IgD-negative memory B cell (primary cell): Measurements from ENCODE around the gene ATP5F1E. TPM values are rescaled to one million over a fixed set of nuclear protein-coding genes. Genes with fewer than 3 reads are reported as not detected.
"Not testable (repeated sequence)": the region's sequence is repeated elsewhere in the genome, so short reads cannot be mapped to it uniquely, and the experiment has no call there.

Experiments used
- H3K27ac Mint-ChIP-seq, 3 donors: one replicate each; pipeline ENCODE4 v1.8.0; 2020 to 2022; ENCODE audit warnings: mild to moderate bottlenecking in 3 of 3, mixed read lengths in 3 of 3, moderate library complexity in 1 of 3
- H3K27me3 Mint-ChIP-seq: one replicate; pipeline ENCODE4 v1.8.0; 2021; ENCODE audit warnings: mixed read lengths
- H3K36me3 Mint-ChIP-seq: one replicate; pipeline ENCODE4 v1.8.0; 2020; ENCODE audit warnings: mild to moderate bottlenecking, mixed read lengths
- H3K4me1 Mint-ChIP-seq, 3 donors: one replicate each; pipeline ENCODE4 v1.8.0; 2020 to 2022; ENCODE audit warnings: mixed read lengths in 3 of 3, mild to moderate bottlenecking in 1 of 3
- H3K4me3 Mint-ChIP-seq, 4 donors: one replicate each; pipeline ENCODE4 v1.8.0; 2020 to 2022; ENCODE audit warnings: mild to moderate bottlenecking in 4 of 4, mixed read lengths in 4 of 4, moderate library complexity in 3 of 4
- H3K9me3 Mint-ChIP-seq, 3 donors: one replicate each; pipeline ENCODE4 v1.8.0; 2020 to 2021; ENCODE audit warnings: mixed read lengths in 3 of 3, mild to moderate bottlenecking in 1 of 3
- polyA plus RNA-seq: library from polyadenylated mRNA; unstranded; fragments of 300-500 nt; fragmentation: Illumina TruSeq; gene quantifications from one replicate; pipeline ENCODE4 v1.2.3, GENCODE V29; 2021

ATP5F1E gene
- polyA plus RNA-seq, 1 donor from 2014 or later: 103 TPM

DNA sequence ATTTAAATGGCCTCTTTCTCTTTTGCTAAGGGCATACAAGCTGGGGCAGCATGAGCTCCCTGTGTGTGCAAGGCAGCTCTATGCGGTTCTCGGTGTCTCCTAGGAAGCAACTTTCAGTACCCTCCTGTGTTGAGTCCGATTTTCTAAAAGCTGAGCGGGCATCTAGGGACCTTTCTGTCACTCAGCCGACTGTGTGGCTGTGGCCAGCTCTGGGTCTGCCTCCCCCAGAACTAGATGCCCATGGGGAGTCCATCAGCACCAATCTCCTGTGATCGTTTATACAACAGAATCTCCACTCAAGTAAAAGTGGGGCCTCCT lies 43.6 kb downstream of the ATP5F1E start:
- H3K36me3 Mint-ChIP-seq: peaks cover 4% of the 10 kb centered on the region
- peaks cover 15 to 23% (median 16%) of the 10 kb centered on the region in 3 donors for H3K4me1 Mint-ChIP-seq
- peak overlapping the region in 2 of 3 donors; percentile 35 to 90 for H3K27ac Mint-ChIP-seq
- no peaks in the 10 kb centered on the region for H3K27me3 Mint-ChIP-seq
- H3K4me3 Mint-ChIP-seq: no peak overlapping the region
- H3K9me3 Mint-ChIP-seq: no peaks in the 10 kb centered on the region

- Mint-ChIP-seq H3K4me1 (peaks cover 15 to 21% (median 18%) of the 10 kb centered on the region in 3 donors), H3K36me3 (peaks cover 4% of the 10 kb centered on the region), H3K27ac (peak overlapping the region; percentile 35 to 47 (median 42)), H3K9me3 (no peaks in the 10 kb centered on the region), H3K4me3 (no peak overlapping the region), H3K27me3 (no peaks in the 10 kb centered on the region)
Measured at GRCh38 chr20:58987790-58988564, 44.2 kb downstream of the ATP5F1E start.

GRCh38 chr20:58986968-58987517 lies 45.1 kb downstream of the ATP5F1E start:
- H3K4me1 Mint-ChIP-seq: peaks cover 21 to 27% (median 26%) of the 10 kb centered on the region in 3 donors
- peak overlapping the region in 1 of 4 donors; percentile 20 for H3K4me3 Mint-ChIP-seq
- peaks cover 4% of the 10 kb centered on the region for H3K36me3 Mint-ChIP-seq
- no peaks in the 10 kb centered on the region for H3K9me3 Mint-ChIP-seq
- H3K27ac Mint-ChIP-seq: peak overlapping the region; percentile 23 to 67 (median 47)
- H3K27me3 Mint-ChIP-seq: no peaks in the 10 kb centered on the region

DNA sequence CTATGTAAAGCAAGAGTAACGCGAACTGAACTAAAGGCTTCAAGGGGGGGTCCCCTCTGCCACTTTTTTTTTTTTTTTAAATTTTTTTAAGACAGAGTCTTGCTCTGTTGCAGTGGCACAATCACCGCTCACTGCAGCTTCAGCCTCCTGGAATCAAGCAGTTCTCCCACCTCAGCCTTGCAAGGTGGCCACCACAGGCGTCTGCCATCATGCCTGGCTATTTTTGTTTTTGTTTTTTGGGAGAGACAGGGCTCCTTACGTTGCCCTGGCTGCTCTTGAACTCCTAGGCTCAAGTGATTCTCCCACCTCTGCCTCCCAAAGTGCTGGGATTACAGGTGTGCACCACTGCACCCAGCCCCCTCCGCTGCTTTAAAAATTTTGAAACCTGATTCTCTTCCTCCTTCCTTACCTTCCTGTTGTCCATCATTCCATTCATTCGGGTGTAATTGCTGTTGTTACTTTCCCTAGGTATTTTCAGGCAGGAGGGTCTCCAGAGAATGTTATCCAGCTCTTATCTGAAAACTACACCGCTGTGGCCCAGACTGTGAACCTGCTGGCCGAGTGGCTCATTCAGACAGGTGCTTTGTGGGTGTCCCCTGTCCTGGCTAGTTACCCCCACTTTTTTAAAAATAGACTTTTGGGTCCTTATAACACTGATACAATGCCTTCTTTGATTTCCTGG lies 45.7 kb downstream of the ATP5F1E start:
- Mint-ChIP-seq H3K9me3 (no peaks in the 10 kb centered on the region), H3K27me3 (no peaks in the 10 kb centered on the region), H3K36me3 (peaks cover 4% of the 10 kb centered on the region), H3K27ac (peak overlapping the region; percentile 23 to 81 (median 76)), H3K4me3 (no peak overlapping the region), H3K4me1 (peaks cover 25 to 30% (median 26%) of the 10 kb centered on the region in 3 donors)

- Mint-ChIP-seq H3K36me3 (peaks cover 4% of the 10 kb centered on the region), H3K27ac (peak overlapping the region in 1 of 3 donors; percentile 51), H3K4me1 (peaks cover 25 to 30% (median 25%) of the 10 kb centered on the region in 3 donors), H3K27me3 (no peaks in the 10 kb centered on the region), H3K4me3 (no peak overlapping the region), H3K9me3 (no peaks in the 10 kb centered on the region)
Measured at GRCh38 chr20:58985656-58986055, 46.5 kb downstream of the ATP5F1E start.

GRCh38 chr20:58984691-58985090 lies 47.4 kb downstream of the ATP5F1E start:
- H3K27ac Mint-ChIP-seq: peak overlapping the region in 2 of 3 donors; percentile 17 to 88
- H3K27me3 Mint-ChIP-seq: no peaks in the 10 kb centered on the region
- peak overlapping the region in 1 of 4 donors; percentile 72 for H3K4me3 Mint-ChIP-seq

GRCh38 chr20:58983115-58983468 lies 49.0 kb downstream of the ATP5F1E start:
- peak overlapping the region in 2 of 3 donors; percentile 69 to 85 for H3K27ac Mint-ChIP-seq
- H3K36me3 Mint-ChIP-seq, H3K9me3 Mint-ChIP-seq, H3K27me3 Mint-ChIP-seq: not testable (repeated sequence)
- peak overlapping the region in 3 of 4 donors; percentile 84 to 97 (median 97) for H3K4me3 Mint-ChIP-seq
- H3K4me1 Mint-ChIP-seq: peaks cover 33 to 36% (median 36%) of the 10 kb centered on the region in 3 donors

More at GRCh38 chr20:58984691-58985090, 47.4 kb downstream of the ATP5F1E start:
- peaks cover 25 to 27% (median 25%) of the 10 kb centered on the region in 3 donors for H3K4me1 Mint-ChIP-seq
- H3K36me3 Mint-ChIP-seq: peaks cover 4% of the 10 kb centered on the region
- H3K9me3 Mint-ChIP-seq: no peaks in the 10 kb centered on the region

DNA sequence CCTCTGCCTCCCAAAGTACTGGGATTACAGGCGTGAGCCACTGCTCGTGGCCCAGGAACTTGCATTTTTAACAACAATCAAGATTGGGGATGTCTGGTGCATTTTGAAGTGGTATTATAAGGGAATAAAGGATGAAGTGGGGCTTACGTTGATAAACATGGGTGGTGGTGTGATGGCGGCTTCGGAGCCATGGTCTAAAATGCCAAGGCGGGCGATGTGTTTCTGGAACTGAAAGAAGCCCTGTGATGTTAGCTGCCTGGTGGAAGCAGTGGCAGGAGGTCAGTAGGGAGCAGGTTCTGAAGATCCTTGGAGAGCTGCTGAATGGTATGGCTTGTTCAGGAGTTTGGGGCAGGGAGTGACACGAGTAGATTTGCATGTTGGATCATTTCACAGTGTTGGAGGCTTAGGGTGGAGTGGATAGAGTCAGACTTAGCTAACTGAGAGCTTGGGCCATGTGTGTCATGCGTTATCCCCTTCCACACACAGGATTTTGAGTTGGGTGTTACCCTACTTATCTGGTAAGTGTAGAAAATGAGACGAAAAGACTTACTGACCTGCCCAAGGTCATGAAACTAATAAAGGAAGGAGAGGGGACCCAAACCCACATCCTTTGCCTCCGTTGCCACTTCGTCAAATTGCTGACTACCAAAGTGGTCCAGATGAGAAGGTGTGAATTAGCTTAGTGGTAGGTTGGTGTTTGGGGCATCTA lies 49.6 kb downstream of the ATP5F1E start:
- H3K36me3 Mint-ChIP-seq: peaks cover 2% of the 10 kb centered on the region
- peak overlapping the region; percentile 69 to 92 (median 85) for H3K27ac Mint-ChIP-seq
- H3K27me3 Mint-ChIP-seq: no peaks in the 10 kb centered on the region
- peak overlapping the region; percentile 84 to 97 (median 95) for H3K4me3 Mint-ChIP-seq
- H3K4me1 Mint-ChIP-seq: peaks cover 33 to 36% (median 36%) of the 10 kb centered on the region in 3 donors
- H3K9me3 Mint-ChIP-seq: peaks cover 0 to 2% (median 0%) of the 10 kb centered on the region in 3 donors

GRCh38 chr20:58981628-58982364 lies 50.3 kb downstream of the ATP5F1E start:
- no peaks in the 10 kb centered on the region for H3K27me3 Mint-ChIP-seq
- H3K36me3 Mint-ChIP-seq: peaks cover 1% of the 10 kb centered on the region
- peak overlapping the region; percentile 84 to 97 (median 95) for H3K4me3 Mint-ChIP-seq
- H3K9me3 Mint-ChIP-seq: peaks cover 0 to 2% (median 1%) of the 10 kb centered on the region in 3 donors
- peaks cover 31 to 36% (median 35%) of the 10 kb centered on the region in 3 donors for H3K4me1 Mint-ChIP-seq
- H3K27ac Mint-ChIP-seq: peak overlapping the region; percentile 85 to 95 (median 92)

DNA sequence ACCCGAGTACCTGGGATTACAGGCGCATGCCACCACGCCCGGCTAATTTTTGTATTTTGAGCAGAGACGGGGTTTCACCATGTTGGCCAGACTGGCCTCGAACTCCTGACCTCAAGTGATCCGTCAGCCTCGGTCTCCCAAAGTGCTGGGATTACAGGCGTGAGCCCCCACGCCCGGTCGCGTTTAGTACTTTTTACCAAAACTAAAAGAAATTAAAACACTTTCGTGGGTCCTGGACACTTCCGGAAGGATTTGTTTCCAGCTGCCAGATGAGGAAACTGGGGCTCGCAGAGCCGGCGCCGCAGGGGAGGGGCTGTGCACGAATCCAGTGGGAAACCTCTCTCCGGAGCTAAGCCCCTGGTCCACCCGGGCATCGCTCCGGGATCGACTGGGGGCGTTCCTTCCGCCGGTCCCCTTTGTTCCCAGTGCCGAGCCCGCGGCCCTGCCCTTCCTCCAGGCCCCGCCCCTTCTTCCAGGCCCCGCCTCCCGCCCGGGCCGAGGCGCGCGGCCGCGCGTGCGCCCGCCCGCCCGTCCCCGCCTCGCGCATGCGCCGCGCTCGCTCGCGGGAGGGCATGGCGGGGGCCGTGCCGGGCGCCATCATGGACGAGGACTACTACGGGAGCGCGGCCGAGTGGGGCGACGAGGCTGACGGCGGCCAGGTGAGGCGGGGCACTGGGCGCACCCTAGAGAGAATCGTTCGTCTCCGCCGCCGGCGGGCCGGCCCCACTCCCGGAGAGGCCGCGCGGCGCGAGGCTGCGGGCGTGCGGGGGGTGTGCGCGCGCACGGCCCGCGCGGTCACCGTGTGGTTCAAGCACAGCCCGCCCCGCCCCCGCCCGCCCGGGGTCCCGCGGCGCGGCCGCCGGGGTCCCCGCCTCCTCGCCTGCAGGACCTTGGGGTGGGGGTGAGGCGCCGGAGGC lies 51.2 kb downstream of the ATP5F1E start, which contains the start of gene NELFCD:
TSS of gene NELFCD (plus strand) at position 546 of the 917 bp plus-strand sequence. CDS start at position 600, 54 bp downstream.
- peaks cover 2 to 9% (median 5%) of the 10 kb centered on the region in 3 donors for H3K9me3 Mint-ChIP-seq
- H3K27me3 Mint-ChIP-seq: no peaks in the 10 kb centered on the region
- peak within 1 kb of the TSS; percentile 84 to 97 (median 95) for H3K4me3 Mint-ChIP-seq
- H3K4me1 Mint-ChIP-seq: peaks cover 29 to 34% (median 33%) of the 10 kb centered on the region in 3 donors
- peak within 1 kb of the TSS; percentile 85 to 95 (median 92) for H3K27ac Mint-ChIP-seq
- peaks cover 2% of the 10 kb centered on the region for H3K36me3 Mint-ChIP-seq

DNA sequence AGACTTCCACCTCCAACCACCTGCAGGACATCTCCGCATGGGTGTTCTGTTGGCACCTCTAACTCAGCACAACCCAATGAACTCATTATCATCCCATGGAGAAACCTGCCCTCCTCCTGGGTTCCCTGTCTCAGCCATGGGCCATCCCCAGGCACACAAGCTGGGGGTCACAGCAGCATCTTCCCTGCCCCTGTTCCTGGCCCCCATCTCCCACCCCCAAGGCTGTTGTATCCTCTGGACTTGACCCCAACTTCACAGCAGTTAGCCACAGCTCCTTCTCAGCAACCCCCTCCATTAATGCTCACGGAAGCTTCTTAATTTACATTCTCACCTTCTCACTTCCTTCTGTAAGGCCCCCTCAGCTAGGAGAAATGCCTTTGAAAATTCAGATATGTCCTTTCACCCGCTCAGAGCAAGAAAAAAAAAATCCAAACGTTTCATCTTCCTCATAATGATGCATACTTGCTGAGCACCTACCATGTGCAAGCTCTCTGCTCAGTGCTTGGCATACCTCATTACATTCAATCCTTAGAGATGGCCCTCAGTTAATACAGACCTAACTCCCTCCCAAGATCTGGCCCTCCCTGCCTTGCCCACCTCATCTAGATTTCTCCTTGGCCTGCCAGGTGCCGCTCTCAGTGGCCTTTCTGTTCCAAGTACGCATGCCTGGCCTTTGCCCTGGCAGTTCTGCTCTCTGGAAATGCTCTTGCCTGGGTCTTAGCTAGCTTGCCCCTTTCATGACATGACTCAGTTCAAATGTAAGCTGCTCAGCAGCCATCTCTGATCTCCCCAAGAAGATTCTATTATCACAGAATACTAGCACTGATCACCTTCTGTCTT lies 53.6 kb downstream of the ATP5F1E start:
- peaks cover 4 to 18% (median 12%) of the 10 kb centered on the region in 3 donors for H3K9me3 Mint-ChIP-seq
- H3K4me3 Mint-ChIP-seq: peak overlapping the region; percentile 38 to 81 (median 78)
- H3K36me3 Mint-ChIP-seq: peaks cover 2% of the 10 kb centered on the region
- peak overlapping the region; percentile 13 to 66 (median 60) for H3K27ac Mint-ChIP-seq
- H3K4me1 Mint-ChIP-seq: peaks cover 23 to 29% (median 24%) of the 10 kb centered on the region in 3 donors
- no peaks in the 10 kb centered on the region for H3K27me3 Mint-ChIP-seq

DNA sequence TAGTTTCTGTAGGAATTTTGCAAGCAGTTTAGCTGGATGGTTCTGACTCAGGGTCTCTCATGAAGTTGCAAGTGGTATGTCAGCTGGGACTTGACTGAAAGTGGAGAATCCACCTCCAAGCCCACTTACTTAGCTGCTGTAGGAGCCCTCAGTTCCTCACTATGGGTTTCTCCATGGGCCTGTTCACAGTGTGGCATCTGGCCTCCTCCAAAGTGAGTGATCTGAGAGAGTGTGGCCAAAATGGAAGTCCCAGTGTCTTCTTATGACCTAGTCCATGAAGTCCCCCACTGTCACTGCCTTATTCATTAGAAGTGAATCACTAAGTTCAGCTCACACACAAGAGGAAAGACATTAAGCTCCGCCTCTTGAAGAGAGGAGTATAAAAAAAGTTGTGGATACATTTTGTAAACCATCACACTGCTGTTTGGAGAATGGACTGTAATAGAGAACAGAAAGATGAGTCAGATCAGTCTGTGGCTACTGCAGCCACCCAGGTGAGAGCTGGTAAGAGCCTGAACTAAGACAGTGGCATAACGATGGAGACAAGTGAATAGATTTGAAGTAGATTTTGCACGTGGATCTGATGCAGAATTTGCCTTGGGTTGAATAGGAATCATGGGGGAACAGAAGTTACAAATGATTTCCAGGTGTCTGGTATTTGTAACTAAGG lies 55.9 kb downstream of the ATP5F1E start:
- Mint-ChIP-seq H3K36me3 (peaks cover 2% of the 10 kb centered on the region), H3K27ac (no peak overlapping the region), H3K9me3 (peaks cover 4 to 18% (median 12%) of the 10 kb centered on the region in 3 donors), H3K4me3 (peak overlapping the region in 1 of 4 donors; percentile 55), H3K27me3 (no peaks in the 10 kb centered on the region), H3K4me1 (peaks cover 13 to 19% (median 14%) of the 10 kb centered on the region in 3 donors)
